H1 (cell line): ENCODE results near the gene TLL1. TPM values are rescaled to one million over a fixed set of nuclear protein-coding genes. Genes with fewer than 3 reads are reported as not detected.

ENCODE experiments used
- CTCF ChIA-PET: fragments of 300-600 bp; sonication (Branson Sonifier 250); formaldehyde crosslinking; loops from one replicate; lab custom pipeline; 2021; ENCODE audit not compliant: partially characterized antibody; lab: Charles Lee
- POLR2A ChIA-PET: fragments of 300-600 bp; sonication (Branson Sonifier 250); formaldehyde crosslinking; loops from one replicate; lab custom pipeline; 2021; ENCODE audit warnings: inconsistent platforms; ENCODE audit not compliant: partially characterized antibody; lab: Charles Lee
- DNase-seq, 2 experiments: peaks; one replicate each; pipeline versions ENCODE4 v3.0.0 to v3.0.0-alpha.2; 2010 to 2022; ENCODE audit warnings: low spot score in 2 of 2, low read depth in 1 of 2, mixed read lengths in 1 of 2
- FAIRE-seq: peaks from 2 replicates; lab custom pipeline; 2011; peaks lifted over from hg19 to GRCh38; lab: Jason Lieb, UNC
- H2AFZ ChIP-seq: 2 replicates; pipeline ENCODE4 v1.8.1; 2012; ENCODE audit warnings: low read length, inconsistent platforms
- H2AK5ac ChIP-seq: 2 replicates; pipeline ENCODE4 v1.6.1; 2013; ENCODE audit warnings: low read depth, low read length
- H2BK120ac ChIP-seq: replicated peaks from 2 replicates; pipeline ENCODE3; 2013; ENCODE audit warnings: low read depth, low read length, inconsistent platforms
- H2BK12ac ChIP-seq: 2 replicates; pipeline ENCODE4 v1.6.1; 2013; ENCODE audit warnings: low read depth, low read length
- H2BK15ac ChIP-seq: 2 replicates; pipeline ENCODE4 v1.6.1; 2013; ENCODE audit warnings: low read length
- H2BK20ac ChIP-seq: 2 replicates; pipeline ENCODE4 v1.6.1; 2013; ENCODE audit warnings: low read length
- H2BK5ac ChIP-seq: 2 replicates; pipeline ENCODE4 v1.6.1; 2013; ENCODE audit warnings: low read depth, low read length
- H3K14ac ChIP-seq: 2 replicates; pipeline ENCODE4 v1.6.1; 2013; ENCODE audit warnings: inconsistent platforms; ENCODE audit not compliant: insufficient read length
- H3K18ac ChIP-seq: 2 replicates; pipeline ENCODE4 v1.6.1; 2013; ENCODE audit warnings: low read length; ENCODE audit errors: extremely low read depth
- H3K23ac ChIP-seq: 2 replicates; pipeline ENCODE4 v1.6.1; 2013; ENCODE audit warnings: inconsistent platforms; ENCODE audit not compliant: insufficient read length
- H3K23me2 ChIP-seq: 2 replicates; pipeline ENCODE4 v1.6.1; 2013; ENCODE audit warnings: low read depth, low read length
- H3K27ac ChIP-seq: 2 replicates; pipeline ENCODE4 v1.6.1; 2011; ENCODE audit warnings: low read depth, low read length, inconsistent platforms
- H3K27me3 ChIP-seq, 4 experiments: replicated peaks in 1 of 4; 1 replicate in 1 of 4; 2 replicates in 3 of 4; pipeline versions ENCODE4 v1.6.1 to v1.8.1; 2011 to 2013; ENCODE audit warnings: low read length in 3 of 4, mild to moderate bottlenecking in 3 of 4, inconsistent platforms in 2 of 4, mixed read lengths in 2 of 4, moderate library complexity in 1 of 4; ENCODE audit not compliant: control insufficient read depth in 3 of 4, insufficient read depth in 3 of 4; ENCODE audit errors: extremely low read depth in 1 of 4
- H3K36me3 ChIP-seq, 4 experiments: 2 replicates each; pipeline versions ENCODE4 v1.6.1 to v1.8.1; 2011 to 2013; ENCODE audit warnings: mild to moderate bottlenecking in 4 of 4, low read length in 3 of 4, moderate library complexity in 2 of 4, control low read depth in 1 of 4, inconsistent platforms in 1 of 4; ENCODE audit not compliant: insufficient read depth in 4 of 4, control insufficient read depth in 2 of 4
- H3K4ac ChIP-seq: replicated peaks from 2 replicates; pipeline ENCODE3; 2013; ENCODE audit warnings: low read length, low read depth, mixed read lengths, inconsistent platforms; ENCODE audit not compliant: insufficient read length
- H3K4me1 ChIP-seq, 4 experiments: replicated peaks in 1 of 4; 1 replicate in 1 of 4; 2 replicates in 3 of 4; pipeline versions ENCODE4 v1.6.1 to v1.8.1; 2011 to 2013; ENCODE audit warnings: low read length in 3 of 4, inconsistent platforms in 2 of 4, mixed read lengths in 1 of 4; ENCODE audit not compliant: insufficient read depth in 4 of 4, control insufficient read depth in 3 of 4
- H3K4me2 ChIP-seq, 2 experiments: 2 replicates each; pipeline versions ENCODE4 v1.6.1 to v1.8.1; 2011 to 2013; ENCODE audit warnings: low read depth in 2 of 2, low read length in 2 of 2, control low read depth in 1 of 2, inconsistent platforms in 1 of 2, mild to moderate bottlenecking in 1 of 2; ENCODE audit not compliant: insufficient read depth in 1 of 2
- H3K4me3 ChIP-seq, 4 experiments: fragments of 200-600, 300-600 bp in 1 of 4; sonication (generic), shearing (Covaris generic), sonication (Bioruptor Twin) in 1 of 4; 2 replicates each; pipeline versions ENCODE4 v1.5.1 to v1.8.1; 2011 to 2016; ENCODE audit warnings: low read length in 4 of 4, low read depth in 3 of 4, control low read depth in 2 of 4, inconsistent platforms in 2 of 4, mild to moderate bottlenecking in 2 of 4, mixed read lengths in 1 of 4, moderate library complexity in 1 of 4; ENCODE audit not compliant: insufficient read depth in 2 of 4; ENCODE audit errors: extremely low read depth in 1 of 4
- H3K56ac ChIP-seq: replicated peaks from 2 replicates; pipeline ENCODE3; 2013; ENCODE audit warnings: low read depth, mild to moderate bottlenecking, mixed read lengths, low read length, inconsistent platforms; ENCODE audit not compliant: insufficient read length
- H3K79me1 ChIP-seq: 2 replicates; pipeline ENCODE4 v1.6.1; 2013; ENCODE audit warnings: low read depth, low read length, control low read depth
- H3K79me2 ChIP-seq, 2 experiments: 2 replicates each; pipeline versions ENCODE4 v1.6.1 to v1.8.1; 2012 to 2013; ENCODE audit warnings: low read length in 2 of 2, mild to moderate bottlenecking in 2 of 2, inconsistent platforms in 1 of 2; ENCODE audit not compliant: insufficient read depth in 2 of 2, control insufficient read depth in 1 of 2
- H3K9ac ChIP-seq, 4 experiments: replicated peaks in 1 of 4; 1 replicate in 1 of 4; 2 replicates in 3 of 4; pipeline versions ENCODE4 v1.6.1 to v1.8.1; 2011 to 2013; ENCODE audit warnings: low read depth in 3 of 4, low read length in 3 of 4, control low read depth in 2 of 4, mild to moderate bottlenecking in 2 of 4, moderate library complexity in 2 of 4, inconsistent platforms in 1 of 4; ENCODE audit errors: extremely low read depth in 1 of 4
- H3K9me3 ChIP-seq, 2 experiments: 2 replicates each; pipeline versions ENCODE4 v1.6.1 to v1.8.1; 2012 to 2013; ENCODE audit warnings: mild to moderate bottlenecking in 2 of 2, moderate library complexity in 2 of 2, control low read depth in 1 of 2, inconsistent platforms in 1 of 2, low read depth in 1 of 2, low read length in 1 of 2, mixed read lengths in 1 of 2; ENCODE audit not compliant: insufficient read depth in 2 of 2
- H4K20me1 ChIP-seq, 2 experiments: replicated peaks in 1 of 2; 2 replicates each; pipeline versions ENCODE3 to v1.8.1; 2011 to 2013; ENCODE audit warnings: inconsistent platforms in 2 of 2, low read length in 2 of 2, mild to moderate bottlenecking in 1 of 2; ENCODE audit not compliant: insufficient read depth in 2 of 2, control insufficient read depth in 1 of 2
- H4K5ac ChIP-seq: 2 replicates; pipeline ENCODE4 v1.6.1; 2013; ENCODE audit warnings: low read length, low read depth, mixed read lengths, inconsistent platforms; ENCODE audit not compliant: insufficient read length
- H4K8ac ChIP-seq: 2 replicates; pipeline ENCODE4 v1.8.0; 2013; ENCODE audit warnings: mild to moderate bottlenecking, moderate library complexity, low read length, inconsistent platforms; ENCODE audit not compliant: insufficient read depth; ENCODE audit errors: extremely low read depth
- H4K91ac ChIP-seq: replicated peaks from 2 replicates; pipeline ENCODE3; 2013; ENCODE audit warnings: low read length, mixed read lengths, inconsistent platforms; ENCODE audit not compliant: insufficient read length
- BRCA1 ChIP-seq: IDR thresholded peaks from 2 replicates; pipeline ENCODE4 v1.6.1; 2012; ENCODE audit warnings: low read depth, low read length, improper control_type of control experiment
- HDAC2 ChIP-seq, 2 experiments: fragments of 300-600 bp in 1 of 2; sonication (generic) in 1 of 2; IDR thresholded peaks; 2 replicates each; pipeline ENCODE4 v1.6.1; 2011 to 2012; ENCODE audit warnings: low read depth in 2 of 2, low read length in 2 of 2, mild to moderate bottlenecking in 2 of 2, moderate library complexity in 2 of 2, borderline replicate concordance in 1 of 2, inconsistent platforms in 1 of 2
- HDAC6 ChIP-seq: IDR thresholded peaks from one replicate; pipeline ENCODE4 v1.7.1; 2012; ENCODE audit warnings: low read depth, mild to moderate bottlenecking, inconsistent platforms, low read length, moderate library complexity
- NANOG ChIP-seq: IDR thresholded peaks from 2 replicates; pipeline ENCODE4 v1.6.1; 2011; ENCODE audit warnings: low read length, low read depth, mild to moderate bottlenecking, inconsistent platforms; ENCODE audit not compliant: insufficient read depth, poor library complexity, severe bottlenecking
- POLR2AphosphoS5 ChIP-seq: IDR thresholded peaks from 2 replicates; pipeline ENCODE4 v1.6.1; 2011; ENCODE audit warnings: low read depth, low read length
- RNF2 ChIP-seq: fragments of 200-900, 300-1000 bp; sonication (generic); IDR thresholded peaks from 2 replicates; pipeline ENCODE4 v1.7.1; 2016; ENCODE audit warnings: borderline replicate concordance, low read depth, mild to moderate bottlenecking, antibody characterized with exemption, low read length; ENCODE audit not compliant: poor library complexity, severe bottlenecking; ENCODE audit errors: missing control alignments
- RXRA ChIP-seq: IDR thresholded peaks from 2 replicates; pipeline ENCODE4 v1.6.1; 2011; ENCODE audit warnings: low read depth, mild to moderate bottlenecking, low read length, moderate library complexity; ENCODE audit not compliant: insufficient read depth
- SIN3A ChIP-seq, 2 experiments: IDR thresholded peaks in 1 of 2; conservative IDR thresholded peaks in 1 of 2; 2 replicates each; pipeline ENCODE4 v1.6.1; 2011 to 2012; ENCODE audit warnings: low read length in 2 of 2, improper control_type of control experiment in 1 of 2, low read depth in 1 of 2, mild to moderate bottlenecking in 1 of 2
- SP2 ChIP-seq: IDR thresholded peaks from 2 replicates; pipeline ENCODE4 v1.6.1; 2012; ENCODE audit warnings: mild to moderate bottlenecking, low read length, inconsistent platforms
- WGBS, 2 experiments: shearing (Covaris generic) in 1 of 2; methylation state at CpG; one replicate each; pipeline versions ENCODE4 v1.1.6 to v1.1.7; 2013 to 2015; ENCODE audit warnings: low lambda C conversion rate in 2 of 2, mixed read lengths in 2 of 2, inconsistent platforms in 1 of 2, low coverage in 1 of 2, missing lambda C conversion rate in 1 of 2; ENCODE audit not compliant: insufficient replicate concordance in 2 of 2, insufficient coverage in 1 of 2, insufficient read length in 1 of 2; ENCODE audit errors: extremely low coverage in 1 of 2, missing lambda C conversion rate in 1 of 2; 5-methylcytosine and 5-hydroxymethylcytosine counted together
- polyA plus RNA-seq, 7 experiments: library from polyadenylated mRNA; depleted of rRNA in 3 of 7; stranded (reverse) in 5 of 7; unstranded in 2 of 7; fragments of >200 nt in 5 of 7; fragments of 200-250 nt in 2 of 7; gene quantifications; 1 replicate in 5 of 7; 2 replicates in 1 of 7; 4 replicates in 1 of 7; pipeline versions ENCODE4 v1.2.1 to v1.2.3, GENCODE V29; 2011 to 2013; ENCODE audit warnings: missing spikeins in 2 of 7, mixed read lengths in 2 of 7
- total RNA-seq: library from RNA; stranded (reverse); fragmentation: NEBNext Ultra II Directional; extraction: Animal tissue kit (Norgen Biotek cat#: 25700); gene quantifications from 2 replicates; pipeline ENCODE4 v1.2.1, GENCODE V29; 2021
- TF ChIP-seq, protein P1 (sequence below): IDR thresholded peaks from 2 replicates; pipeline ENCODE4 v1.6.1; 2011; ENCODE audit warnings: low read depth, mild to moderate bottlenecking, low read length; ENCODE audit not compliant: insufficient read depth
- TF ChIP-seq, protein P2 (sequence below): IDR thresholded peaks from 2 replicates; pipeline ENCODE4 v1.6.1; 2011; ENCODE audit warnings: low read length, improper control_type of control experiment

Gene TLL1
- total and polyA plus RNA-seq, 2 of the 8 experiments (the other 6 are each of a cell fraction or from before 2014, with no cell fraction given) = 0.18 to 1.1 TPM

DNA sequence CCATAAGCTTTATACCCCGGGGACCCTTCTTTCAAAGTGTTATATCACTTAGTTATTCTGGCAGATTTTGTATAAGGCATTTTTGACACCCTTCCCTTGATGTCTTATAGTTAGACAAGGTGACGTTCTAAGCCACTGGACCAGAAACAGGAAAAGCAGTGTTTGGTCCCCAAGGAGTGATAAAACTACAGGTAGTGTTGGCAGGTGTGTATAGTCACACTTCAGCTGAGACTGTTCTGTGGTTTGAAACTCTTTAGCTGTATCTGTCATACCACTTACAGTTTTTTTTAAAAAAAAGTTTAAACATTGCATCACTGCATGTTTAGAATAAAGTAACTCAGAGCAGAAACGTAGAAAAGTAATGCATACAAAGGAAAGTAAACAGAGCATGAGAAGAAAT is 48.5 kb downstream of the TLL1 start:
- no peak overlapping the region for H3K23ac ChIP-seq
- CTCF ChIA-PET = interaction anchor here (1.7 kb wide), 1 partner anchor 12 kb away, joined by 3 read pairs; no protein-coding TSS in a partner anchor
- no peak overlapping the region for H3K14ac ChIP-seq
- H3K79me2 ChIP-seq = no peaks in the 10 kb centered on the region
- no peak overlapping the region for H3K4ac ChIP-seq
- H2AK5ac ChIP-seq = no peak overlapping the region
- no peak overlapping the region for H3K18ac ChIP-seq
- H3K23me2 ChIP-seq = no peaks in the 10 kb centered on the region
- H3K79me1 ChIP-seq = no peaks in the 10 kb centered on the region
- H2BK120ac ChIP-seq = no peak overlapping the region
- FAIRE-seq (no peak), DNase-seq (no peak)
- POLR2A ChIA-PET = no interaction called here
- H3K27me3 ChIP-seq = no peaks in the 10 kb centered on the region
- no peak overlapping the region for H3K4me3 ChIP-seq
- H2BK5ac ChIP-seq = no peak overlapping the region
- H2BK12ac ChIP-seq = no peak overlapping the region
- no peaks in the 10 kb centered on the region for H4K20me1 ChIP-seq
- no peak overlapping the region for H3K56ac ChIP-seq
- no peak overlapping the region for H3K9ac ChIP-seq
- H4K8ac ChIP-seq = no peak overlapping the region
- H4K91ac ChIP-seq = no peak overlapping the region
- H2BK15ac ChIP-seq = no peak overlapping the region
- no peaks in the 10 kb centered on the region for H3K36me3 ChIP-seq
- H2AFZ ChIP-seq = no peak overlapping the region
- no peak overlapping the region for H2BK20ac ChIP-seq
- no peaks in the 10 kb centered on the region for H3K4me1 ChIP-seq
- no peak overlapping the region for H4K5ac ChIP-seq
- H3K9me3 ChIP-seq = no peaks in the 10 kb centered on the region; a peak in 1 of 4 replicates
- H3K4me2 ChIP-seq = no peak overlapping the region
- 86% methylated on average over 3 of the region's 3 CpGs; no CpG with 5 or more reads in 1 of the 2 experiments for WGBS, 2 experiments
- H3K27ac ChIP-seq = no peak overlapping the region
- no peak for TF ChIP-seq HDAC2 (IDR thresholded peaks at IDR 0.05; ENCODE audit: borderline replicate concordance in 1 of 2, low read depth in 2 of 2, low read length in 2 of 2)
- TF ChIP-seq POLR2AphosphoS5 = no peak
- TF ChIP-seq BRCA1 = no peak
- TF ChIP-seq SP2 = no peak
- TF ChIP-seq NANOG = no peak
- TF ChIP-seq RNF2 = no peak
- no peak for TF ChIP-seq SIN3A (conservative IDR thresholded peaks at IDR 0.05 in 1 of 2, IDR thresholded peaks at IDR 0.05 in 1 of 2; ENCODE audit: low read depth in 1 of 2, low read length in 2 of 2)
- no peak for TF ChIP-seq HDAC6
- TF ChIP-seq, protein P1, sequence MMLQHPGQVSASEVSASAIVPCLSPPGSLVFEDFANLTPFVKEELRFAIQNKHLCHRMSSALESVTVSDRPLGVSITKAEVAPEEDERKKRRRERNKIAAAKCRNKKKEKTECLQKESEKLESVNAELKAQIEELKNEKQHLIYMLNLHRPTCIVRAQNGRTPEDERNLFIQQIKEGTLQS = no peak
- TF ChIP-seq, protein P2, sequence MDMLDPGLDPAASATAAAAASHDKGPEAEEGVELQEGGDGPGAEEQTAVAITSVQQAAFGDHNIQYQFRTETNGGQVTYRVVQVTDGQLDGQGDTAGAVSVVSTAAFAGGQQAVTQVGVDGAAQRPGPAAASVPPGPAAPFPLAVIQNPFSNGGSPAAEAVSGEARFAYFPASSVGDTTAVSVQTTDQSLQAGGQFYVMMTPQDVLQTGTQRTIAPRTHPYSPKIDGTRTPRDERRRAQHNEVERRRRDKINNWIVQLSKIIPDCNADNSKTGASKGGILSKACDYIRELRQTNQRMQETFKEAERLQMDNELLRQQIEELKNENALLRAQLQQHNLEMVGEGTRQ = no peak
- TF ChIP-seq RXRA = no peak
